Measurements from ENCODE around the gene PARN.

- TF ChIP-seq CTCF (IDR thresholded peaks at IDR 0.05) (no peak), POLR2AphosphoS5 (IDR thresholded peaks at IDR 0.05) (no peak), POLR2A (IDR thresholded peaks at IDR 0.05) (no peak), EP300 (IDR thresholded peaks at IDR 0.05) (no peak)
Measured at GRCh38 chr16:14460726-14461125, 169.3 kb downstream of the PARN start.

Data from sigmoid colon (tissue), 4 donors.